ENCODE data around the gene FAM193B.
"Not testable (repeated sequence)": the region's sequence is repeated elsewhere in the genome, so short reads cannot be mapped to it uniquely, and the experiment has no call there.

FAM193B gene

DNA sequence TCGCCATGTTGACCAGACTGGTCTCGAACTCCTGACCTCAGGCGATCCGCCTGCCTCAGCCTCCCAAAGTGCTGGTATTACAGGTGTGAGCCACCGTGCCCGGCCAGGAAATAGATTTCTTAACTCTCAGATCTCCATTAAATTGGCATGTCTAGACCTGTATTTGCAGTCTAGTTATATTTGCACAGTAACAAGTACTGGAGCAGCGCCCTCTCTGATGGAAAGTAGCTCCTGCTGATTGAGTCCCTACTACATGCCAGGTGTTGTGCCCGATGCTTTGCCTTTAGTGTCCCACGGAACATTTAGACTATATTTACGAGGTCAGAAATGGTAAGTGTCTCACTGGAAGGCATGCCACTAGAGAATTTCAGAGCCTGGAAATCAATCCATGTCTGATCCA lies 21.8 kb upstream of the FAM193B start:
- DNase-seq (ENCODE audit: low read depth): no peak

DNA sequence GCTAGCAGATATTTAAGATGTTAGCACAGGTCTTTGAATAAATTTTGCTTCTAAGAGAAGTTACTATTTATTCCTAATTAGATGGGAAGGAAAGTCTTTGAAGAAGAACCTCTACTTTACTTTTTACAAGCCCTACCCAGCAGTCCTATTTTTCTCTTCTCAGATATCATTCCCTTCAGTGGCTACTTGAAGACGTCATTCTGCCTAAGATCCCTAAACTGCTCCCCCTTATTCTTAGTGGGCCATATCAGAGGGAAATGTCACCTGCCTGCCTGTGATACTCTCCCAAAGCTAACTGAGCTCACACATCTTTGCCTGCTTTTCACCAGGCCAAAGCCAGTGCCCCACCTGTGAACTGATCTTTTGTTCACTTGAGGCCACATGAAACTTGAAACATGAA lies 21.1 kb upstream of the FAM193B start:
- no peak for DNase-seq (ENCODE audit: low read depth)

DNA sequence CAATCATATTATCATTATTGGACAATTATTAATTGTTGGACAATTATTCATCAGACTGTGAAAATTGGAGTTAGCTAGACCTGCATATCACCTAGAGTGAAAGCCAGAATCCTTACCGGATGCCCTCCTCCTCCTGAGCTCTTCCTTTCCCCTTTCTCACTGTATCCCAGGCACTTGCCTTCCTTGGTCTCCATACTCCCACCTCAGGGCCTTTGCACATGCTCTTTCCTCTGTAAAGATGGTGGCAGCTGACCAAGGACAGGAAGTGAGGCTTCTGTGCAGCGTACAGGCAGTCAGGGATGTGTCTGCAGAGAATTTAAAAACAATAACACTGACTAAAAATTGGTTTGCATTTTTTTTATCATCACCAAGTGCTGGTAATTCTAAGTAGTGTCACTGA lies 15.5 kb upstream of the FAM193B start:
- DNase-seq (ENCODE audit: low read depth): no peak

DNA sequence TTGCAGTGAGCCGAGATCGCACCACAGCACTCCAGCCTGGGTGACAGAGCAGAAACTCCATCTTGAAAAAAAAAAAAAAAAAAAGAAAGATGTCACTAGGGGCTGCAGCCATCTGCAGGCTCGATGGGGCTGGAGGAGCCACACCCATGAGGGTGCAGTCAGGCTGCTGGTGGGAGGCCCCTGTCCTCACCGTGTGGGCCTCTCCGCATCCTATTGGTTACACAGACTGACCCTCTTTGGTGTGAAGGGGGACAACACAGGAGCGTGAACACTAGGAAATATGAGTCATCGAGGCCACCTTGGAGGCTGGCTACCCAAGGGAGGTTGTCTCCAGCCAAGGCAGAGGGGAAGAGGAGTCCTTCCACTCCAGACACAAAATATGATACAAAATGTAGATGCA lies 14.0 kb upstream of the FAM193B start:
- no peak for DNase-seq (ENCODE audit: low read depth)

DNA sequence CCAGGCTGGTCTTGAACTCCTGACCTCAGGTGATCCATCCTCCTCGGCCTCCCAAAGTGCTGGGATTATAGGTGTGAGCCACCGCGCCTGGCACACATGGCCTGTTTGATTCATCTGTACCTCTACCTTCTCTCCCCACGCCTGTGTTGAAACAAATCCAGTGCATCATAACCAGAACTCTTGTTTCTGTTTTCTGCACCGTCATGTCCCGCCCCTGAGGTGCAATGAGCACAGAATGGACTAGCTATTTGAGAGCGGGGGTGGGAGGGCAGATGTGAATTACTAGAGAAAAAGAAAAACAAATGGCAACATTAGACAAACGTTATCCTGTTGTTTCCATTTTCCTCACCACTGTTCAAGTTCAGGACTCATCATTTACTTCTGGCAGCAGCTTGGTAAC lies 10.7 kb upstream of the FAM193B start:
- DNase-seq (ENCODE audit: low read depth): no peak

DNA sequence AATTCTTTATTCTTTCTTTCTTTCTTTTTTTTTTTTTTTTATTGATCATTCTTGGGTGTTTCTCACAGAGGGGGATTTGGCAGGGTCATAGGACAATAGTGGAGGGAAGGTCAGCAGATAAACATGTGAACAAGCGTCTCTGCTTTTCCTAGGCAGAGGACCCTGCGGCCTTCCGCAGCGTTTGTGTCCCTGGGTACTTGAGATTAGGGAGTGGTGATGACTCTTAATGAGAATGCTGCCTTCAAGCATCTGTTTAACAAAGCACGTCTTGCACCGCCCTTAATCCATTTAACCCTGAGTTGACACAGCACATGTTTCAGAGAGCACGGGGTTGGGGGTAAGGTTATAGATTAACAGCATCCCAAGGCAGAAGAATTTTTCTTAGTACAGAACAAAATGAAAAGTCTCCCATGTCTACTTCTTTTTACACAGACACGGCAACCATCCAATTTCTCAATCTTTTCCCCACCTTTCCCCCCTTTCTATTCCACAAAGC lies 5.1 kb upstream of the FAM193B start:
- DNase-seq (ENCODE audit: low read depth): not testable (repeated sequence)

DNA sequence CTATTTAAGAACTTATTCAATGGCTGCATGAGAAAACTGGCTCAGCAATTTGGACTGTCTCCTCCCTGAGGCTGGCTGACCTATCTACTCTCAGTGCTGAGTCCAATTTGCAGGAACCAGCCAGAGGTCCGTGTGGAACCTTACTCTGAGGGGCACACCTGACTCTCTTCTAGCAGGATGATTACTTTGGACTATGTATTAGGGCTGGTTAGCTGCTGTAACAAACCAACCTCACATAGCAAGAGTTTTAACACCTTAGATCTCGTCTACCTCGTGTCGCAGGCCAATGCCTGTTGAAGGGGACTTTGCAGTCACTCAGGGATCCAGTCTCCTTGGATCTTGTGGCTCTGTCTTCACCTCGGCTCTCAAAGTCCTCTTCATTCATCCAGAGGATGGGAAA lies 3.4 kb upstream of the FAM193B start:
- no peak for DNase-seq (ENCODE audit: low read depth)

DNA sequence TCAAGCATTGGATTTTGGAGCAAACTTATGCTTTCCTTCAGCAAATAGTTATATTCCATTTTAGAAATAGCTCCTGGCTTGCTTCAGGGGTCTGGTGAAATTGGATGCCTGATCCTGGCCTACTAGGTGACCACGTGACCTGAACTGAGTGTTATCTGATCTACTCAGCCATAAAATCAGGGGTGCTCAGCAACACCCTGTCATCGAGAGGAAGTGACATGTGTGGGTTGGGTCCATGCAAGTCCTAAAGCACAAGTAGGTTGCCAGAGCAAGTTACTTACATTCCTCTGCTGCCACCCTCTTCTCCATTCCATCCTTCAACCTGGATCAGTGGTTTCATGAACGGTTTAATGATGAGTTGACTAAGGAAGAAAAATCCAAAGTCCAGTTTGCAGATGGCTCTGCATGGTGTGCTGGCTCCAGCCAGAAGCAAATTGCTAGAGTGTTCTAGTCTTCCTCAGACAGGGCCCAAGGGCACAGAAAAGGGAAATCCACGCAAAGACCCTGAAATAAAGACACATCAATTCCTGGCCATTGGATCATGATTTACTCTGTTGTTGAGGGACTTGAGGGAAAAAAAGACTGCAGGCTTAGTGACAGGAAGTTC lies 2.8 kb upstream of the FAM193B start:
- no peak for DNase-seq (ENCODE audit: low read depth)

DNA sequence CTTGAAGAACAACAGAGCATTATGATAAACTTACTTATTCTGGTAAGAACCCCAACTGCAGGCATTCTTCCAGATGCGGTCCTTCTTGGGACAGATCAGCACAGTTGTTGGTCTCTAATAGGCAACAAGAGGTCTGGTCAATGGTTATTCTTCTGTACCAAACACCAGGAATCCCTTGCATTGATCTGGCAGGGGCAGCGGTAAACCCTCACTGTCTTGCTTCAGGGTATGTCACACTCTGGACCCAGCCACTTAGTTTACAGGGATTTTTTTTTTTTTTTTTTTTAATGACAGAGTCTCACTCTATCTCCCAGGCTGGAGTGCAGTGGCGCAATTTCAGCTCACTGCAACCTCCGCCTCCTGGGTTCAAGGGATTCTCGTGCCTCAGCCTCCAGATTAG lies 1.3 kb upstream of the FAM193B start:
- no peak for DNase-seq (ENCODE audit: low read depth)

DNA sequence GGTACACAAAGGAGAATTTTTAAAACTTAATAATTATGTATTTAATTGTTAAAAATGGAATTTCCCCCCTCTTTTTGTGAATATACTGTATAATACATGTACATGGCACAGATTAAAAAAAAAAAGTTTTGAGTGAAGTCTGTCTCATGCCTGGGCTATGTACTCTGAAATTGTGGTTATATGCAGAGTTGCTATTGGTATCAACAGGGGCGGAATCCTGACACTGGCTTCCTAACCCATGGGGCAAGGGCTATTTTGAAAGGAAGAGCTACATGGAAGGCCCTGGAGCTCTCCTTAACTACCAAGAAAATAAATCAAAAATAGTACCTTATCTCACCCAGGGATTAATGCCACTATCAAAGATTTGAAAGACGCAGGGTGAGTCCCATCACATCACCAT lies 865 bp upstream of the FAM193B start:
- DNase-seq (ENCODE audit: low read depth): no peak

DNA sequence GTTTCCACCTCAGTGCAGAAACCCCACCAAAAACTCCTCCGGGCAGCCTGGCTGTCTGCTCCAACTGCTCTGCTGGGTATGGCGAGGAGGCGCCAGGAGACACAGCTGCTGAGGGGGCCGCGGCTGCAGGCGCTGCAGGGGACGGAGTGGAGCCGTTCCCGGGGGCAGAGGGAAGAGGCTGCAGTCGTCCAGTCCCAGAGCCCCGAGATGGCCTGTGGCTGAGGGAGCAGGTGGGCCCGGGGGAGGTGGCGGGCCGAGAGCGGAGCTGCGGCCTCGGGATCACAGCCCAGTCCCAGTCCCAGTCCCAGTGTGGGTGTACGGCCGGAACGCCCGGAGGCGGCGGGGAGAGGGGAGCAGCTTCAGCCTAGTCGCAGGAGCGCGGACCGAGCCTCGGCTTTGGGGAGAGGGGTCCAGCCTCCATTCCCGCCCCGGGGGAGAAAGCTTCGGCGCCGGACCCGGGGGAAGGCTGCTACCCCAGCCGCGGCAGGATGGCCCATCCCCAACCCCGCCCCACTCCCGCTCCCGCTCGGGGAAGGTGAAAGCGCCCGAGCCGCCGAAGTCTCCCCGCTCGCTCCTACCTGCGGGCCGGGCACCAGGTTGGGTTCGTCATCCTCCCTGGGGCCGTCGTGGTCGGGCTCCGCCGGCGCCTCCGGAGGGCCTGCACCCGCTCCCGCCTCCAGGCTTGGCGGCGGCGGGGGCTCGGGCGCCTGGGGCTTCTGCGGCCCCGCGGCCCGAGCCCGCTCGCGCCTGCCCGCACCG lies 513 bp downstream of the FAM193B start:
- peak; percentile 26 for DNase-seq (ENCODE audit: low read depth)

DNA sequence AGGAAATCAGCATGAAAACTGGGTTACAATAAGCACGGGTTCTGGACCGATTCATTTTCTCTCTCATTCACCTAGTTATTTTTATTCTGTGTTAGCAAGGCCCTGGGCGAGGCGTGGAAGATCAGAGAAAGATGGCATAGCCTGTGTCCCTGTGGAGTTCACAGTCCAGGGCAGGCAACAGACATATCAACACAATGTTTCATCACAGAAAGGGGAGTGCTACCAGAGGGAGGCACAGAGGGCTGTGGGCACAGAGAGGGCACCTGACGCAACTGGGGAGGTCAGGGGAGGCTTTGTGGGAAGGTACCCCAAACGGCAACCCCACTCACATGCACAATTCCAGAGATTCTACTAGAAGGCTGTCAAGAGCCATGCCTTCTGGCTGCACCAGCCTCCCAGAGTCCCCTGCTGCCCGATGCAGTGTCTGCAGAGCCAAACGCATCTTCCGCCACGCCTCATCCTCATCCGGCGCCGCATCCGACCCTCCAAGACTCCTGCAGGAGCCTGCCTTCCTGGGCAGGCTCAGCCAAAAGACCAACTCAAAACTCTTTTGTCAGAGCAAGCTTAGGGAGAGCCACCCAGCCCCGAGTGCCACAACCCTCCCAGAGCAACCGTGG lies 1.4 kb downstream of the FAM193B start:
- DNase-seq (ENCODE audit: low read depth): no peak

DNA sequence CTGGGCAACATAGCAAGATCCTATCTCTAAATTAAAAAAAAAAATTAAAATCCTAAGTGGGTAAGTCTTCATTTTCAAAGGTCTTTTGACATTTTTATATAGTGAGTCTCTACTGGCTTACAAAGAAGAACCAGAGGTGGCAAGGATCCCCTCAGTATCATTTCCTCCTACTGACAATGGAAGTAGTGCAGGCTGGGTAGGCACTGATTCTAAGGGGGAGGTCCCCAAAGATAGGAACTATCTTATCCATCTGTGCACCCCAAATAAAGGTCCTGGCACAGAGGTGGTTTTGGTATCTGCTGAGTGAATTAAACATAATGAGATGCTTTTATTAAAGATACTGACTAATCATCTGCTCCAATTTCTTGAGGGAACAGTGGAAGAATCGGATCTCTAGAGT lies 4.2 kb downstream of the FAM193B start:
- no peak for DNase-seq (ENCODE audit: low read depth)

DNA sequence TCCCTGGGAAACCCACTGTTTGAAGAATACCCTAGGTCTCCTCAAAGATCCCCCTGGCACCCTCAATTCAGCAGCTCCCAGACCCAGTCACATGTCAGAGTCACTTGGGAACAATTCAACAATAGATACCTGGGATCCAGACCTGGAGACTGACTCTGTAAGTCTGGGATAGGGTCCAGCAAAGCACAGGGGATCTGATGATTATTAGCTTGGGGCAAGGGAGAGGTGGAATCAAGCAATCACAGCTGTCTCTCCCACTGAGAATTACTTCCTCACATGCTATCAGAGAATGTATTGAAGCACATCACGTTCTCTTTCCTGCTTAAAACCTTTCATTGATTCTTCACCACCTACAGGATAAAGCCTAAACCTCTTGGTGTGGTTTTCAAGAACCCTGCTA lies 5.9 kb downstream of the FAM193B start:
- DNase-seq (ENCODE audit: low read depth): no peak

DNA sequence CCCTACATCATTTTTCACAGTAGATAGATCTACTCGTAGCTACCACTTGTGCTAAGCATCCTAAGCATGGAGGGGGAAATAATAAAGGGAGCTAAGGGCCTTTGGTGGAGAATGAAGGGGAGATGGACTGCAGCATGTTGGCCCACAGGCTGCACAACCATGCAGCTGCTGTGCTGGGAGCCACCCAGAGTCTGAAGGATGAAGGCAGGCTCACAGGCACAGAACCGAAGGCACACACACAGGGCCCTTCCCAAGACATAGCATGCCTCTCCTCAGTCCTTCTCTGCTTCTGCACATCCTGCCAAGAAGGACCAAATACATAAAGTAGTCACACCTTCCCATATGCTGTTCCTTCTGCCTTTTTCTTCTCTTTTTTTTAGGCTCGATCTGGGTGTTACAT lies 6.6 kb downstream of the FAM193B start:
- no peak for DNase-seq (ENCODE audit: low read depth)

DNA sequence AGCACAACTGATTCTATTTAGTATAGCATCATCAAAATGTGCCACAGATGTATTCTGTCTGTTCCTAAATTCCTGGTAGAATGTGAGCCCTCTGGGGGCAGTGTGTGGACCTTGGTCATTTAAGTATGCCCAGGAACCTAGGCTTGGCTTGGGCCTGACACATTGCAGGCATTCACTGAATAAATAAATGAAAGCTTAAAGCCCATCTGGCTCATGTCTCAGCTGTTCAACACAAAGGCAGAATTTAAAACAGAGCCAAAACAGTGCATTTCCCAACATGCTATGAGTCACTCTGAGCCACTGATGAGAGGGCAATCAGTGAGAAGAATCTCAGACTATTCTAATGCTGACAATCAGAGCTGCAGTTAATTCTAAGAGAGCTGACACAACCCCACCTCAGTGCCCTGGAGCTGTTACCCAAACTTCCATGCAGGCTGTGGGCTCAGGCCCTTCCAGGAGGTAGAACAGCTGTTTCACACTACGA lies 8.1 kb downstream of the FAM193B start:
- DNase-seq (ENCODE audit: low read depth): no peak

DNA sequence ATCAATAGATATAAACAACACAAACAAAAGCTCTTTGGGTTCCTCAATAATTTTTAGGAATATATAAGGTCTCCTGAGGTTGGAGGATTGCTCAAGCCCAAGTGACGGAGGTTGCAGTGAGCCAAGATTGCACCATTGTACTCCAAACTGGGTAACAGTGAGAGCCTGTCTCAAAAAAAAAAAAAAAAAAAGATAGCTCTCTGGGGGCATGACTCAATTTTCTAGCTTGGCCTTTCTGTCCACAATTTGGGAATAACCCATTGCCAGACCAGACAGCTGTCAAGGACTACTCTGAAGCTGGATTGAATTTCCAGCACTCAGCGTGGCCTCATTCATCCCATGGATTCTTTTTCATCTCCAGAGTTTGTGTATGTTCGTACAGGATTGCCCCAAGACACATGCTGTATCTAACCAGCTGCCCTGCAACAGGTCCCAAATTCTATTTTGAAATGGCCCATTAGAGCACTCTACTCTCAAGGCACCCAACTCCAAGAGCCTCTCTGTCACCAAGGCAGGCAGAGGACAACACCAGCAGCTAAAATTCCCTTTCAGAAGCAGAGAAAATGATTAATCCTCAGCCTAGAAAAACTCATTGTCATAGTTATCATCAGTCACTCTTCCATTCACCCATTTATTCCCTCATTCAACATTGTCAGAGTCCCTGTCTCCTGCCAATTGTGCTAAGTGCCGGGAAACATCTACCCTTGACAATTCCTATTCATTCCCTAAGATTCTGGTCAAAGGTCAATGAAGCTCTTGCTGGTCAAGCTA lies 8.7 kb downstream of the FAM193B start:
- no peak for DNase-seq (ENCODE audit: low read depth)

DNA sequence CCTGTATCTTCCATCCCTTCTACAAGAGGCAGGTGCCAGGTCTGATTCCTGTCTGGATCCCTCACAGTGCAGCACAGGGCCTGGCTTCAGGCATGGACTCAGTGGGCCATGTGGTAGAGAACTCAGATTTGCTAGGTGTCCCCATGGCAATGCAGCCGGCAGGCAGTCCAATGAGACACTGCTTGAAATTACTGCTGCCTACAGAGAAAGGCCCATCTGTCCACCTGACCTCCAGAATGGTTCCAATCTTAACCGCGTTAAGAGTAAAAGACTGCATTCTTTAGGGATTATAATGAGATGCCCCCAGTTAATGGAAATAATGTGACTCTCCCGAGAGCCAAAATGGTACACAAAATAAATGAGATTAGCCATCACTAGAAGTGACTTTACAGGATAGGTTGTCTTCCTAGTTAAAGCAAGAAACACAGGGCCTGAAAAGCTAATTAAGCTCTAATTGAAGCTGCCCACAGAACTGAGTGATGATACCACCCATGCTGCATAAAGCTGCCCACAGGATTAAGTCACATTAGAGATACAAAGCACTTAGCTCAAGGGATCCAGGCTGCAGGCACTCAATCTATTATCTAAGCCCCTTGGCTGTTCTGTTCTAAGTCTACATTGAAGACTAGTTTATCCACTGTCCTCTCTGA lies 11.4 kb downstream of the FAM193B start:
- DNase-seq (ENCODE audit: low read depth): no peak

DNA sequence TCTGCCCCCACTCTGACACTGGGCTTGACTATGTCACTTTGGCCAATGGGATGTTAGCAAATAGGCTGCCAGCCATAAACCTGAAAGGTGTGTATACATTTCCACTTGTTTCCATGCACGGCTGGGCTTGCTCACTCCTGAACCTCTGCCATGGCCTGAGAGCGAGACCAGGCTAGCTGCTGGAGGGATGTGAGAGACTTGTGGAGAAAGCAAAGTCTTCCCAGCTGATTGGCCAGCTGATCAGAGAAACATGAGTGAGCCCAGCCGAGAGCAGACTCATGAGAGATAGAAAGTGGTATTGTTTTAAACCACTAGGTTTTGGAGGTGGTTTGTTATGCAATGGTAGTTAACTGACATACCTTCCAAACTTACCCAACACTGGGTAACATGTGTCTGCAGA lies 13.9 kb downstream of the FAM193B start:
- no peak for DNase-seq (ENCODE audit: low read depth)

DNA sequence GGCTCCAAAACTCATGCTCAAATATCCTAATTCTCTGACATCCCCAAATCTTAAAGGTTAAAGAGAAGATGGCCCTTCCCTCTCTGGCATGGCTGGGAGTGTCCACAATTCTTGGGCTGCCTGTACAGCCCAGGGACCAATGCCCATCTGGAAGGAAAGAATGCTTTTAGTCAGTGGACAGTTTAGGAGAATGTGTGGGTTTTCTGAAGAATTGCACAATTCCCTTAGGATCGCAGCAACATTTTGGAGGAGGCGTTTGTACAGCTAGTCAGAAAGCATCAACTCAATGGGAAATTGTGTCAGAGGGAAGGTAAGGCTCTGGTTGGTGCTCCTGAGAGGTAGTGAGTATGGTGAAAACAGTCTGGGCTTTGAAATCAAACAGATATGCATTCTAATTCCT lies 15.0 kb downstream of the FAM193B start:
- DNase-seq (ENCODE audit: low read depth): no peak

DNA sequence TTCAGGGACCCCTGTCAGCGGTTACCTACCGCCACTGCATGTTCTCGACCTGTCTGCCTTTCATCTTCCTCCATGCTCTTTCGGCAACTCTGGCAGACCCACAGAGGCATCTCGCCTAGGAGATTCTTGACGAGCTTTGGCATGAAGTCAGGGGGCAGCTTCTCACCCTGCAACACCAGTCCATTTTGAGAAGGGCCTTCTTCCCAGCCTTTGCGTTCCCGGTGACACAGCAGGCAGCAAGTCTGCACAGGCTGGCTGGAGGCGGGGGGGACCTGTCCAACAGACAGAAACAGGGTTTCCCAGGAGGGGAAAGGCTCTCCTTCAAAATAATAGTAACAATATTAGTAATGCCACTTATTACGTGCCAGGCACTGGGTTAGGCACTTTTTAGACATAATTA lies 15.5 kb downstream of the FAM193B start:
- no peak for DNase-seq (ENCODE audit: low read depth)
